ENCODE results near the gene MOV10.
"Not testable (repeated sequence)": the region's sequence is repeated elsewhere in the genome, so short reads cannot be mapped to it uniquely, and the experiment has no call there.

Gene MOV10

DNA sequence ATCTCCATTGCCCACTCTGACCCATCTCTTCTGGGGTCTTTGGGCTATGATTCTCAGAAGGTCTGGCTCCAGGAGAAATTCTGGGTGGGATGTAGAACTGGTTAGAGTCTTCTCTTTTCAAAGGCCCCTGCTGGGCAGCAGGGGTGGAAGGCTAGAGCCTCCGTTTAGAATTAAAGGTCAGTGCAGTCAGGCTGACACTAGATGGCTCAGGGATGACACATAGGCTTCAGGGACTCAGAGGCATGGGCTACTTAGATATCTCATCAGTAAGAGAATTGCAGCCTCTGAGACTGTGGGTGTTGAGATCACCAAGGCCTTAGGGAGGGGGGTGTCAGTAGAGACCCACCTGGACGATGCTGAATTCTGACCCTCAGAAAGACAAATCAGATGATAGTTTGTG lies 53.3 kb downstream of the MOV10 start:
- Histone ChIP-seq H3K4me3 (no peak overlapping the region), H3K27ac (no peak overlapping the region)
- TF ChIP-seq CTCF (IDR thresholded peaks at IDR 0.05) = no peak
- DNase-seq (ENCODE audit: low spot score) = no peak

DNA sequence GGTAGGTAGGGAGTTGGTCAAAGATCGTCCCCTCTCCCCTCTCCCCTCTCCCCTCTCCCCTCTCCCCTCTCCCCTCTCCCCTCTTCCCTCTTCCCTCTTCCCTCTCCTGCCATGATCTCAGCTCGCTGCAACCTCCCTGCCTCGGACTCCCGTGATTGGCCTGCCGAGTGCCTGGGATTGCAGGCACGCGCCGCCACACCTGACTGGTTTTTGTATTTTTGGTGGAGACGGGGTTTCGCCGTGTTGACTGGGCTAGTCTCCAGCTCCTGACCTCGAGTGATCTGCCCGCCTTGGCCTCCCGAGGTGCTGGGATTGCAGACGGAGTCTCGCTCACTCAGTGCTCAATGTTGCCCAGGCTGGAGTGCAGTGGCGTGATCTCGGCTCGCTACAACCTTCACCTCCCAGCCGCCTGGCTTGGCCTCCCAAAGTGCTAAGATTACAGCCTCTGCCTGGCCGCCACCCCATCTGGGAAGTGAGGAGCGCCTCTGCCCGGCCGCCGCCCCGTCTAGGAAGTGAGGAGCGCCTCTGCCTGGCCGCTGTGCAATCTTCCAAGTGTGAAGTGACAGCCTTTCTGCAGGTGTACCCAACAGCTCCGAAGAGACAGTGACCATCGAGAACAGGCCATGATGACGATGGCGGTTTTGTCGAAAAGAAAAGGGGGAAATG lies 54.0 kb downstream of the MOV10 start:
- not testable (repeated sequence) for H3K27ac ChIP-seq; DNase-seq (ENCODE audit: low spot score); H3K4me3 ChIP-seq

GRCh38 chr1:112729011-112729410 lies 54.6 kb downstream of the MOV10 start:
- not testable (repeated sequence) for H3K27ac ChIP-seq; DNase-seq (ENCODE audit: low spot score); H3K4me3 ChIP-seq

- no peak for TF ChIP-seq CTCF (IDR thresholded peaks at IDR 0.05)
- Histone ChIP-seq H3K4me3 (no peak overlapping the region), H3K27ac (no peak overlapping the region)
- DNase-seq (ENCODE audit: low spot score) = no peak
These were observed 55.5 kb downstream of the MOV10 start for GRCh38 chr1:112729909-112730308.

GRCh38 chr1:112731451-112731850 lies 57.0 kb downstream of the MOV10 start:
- no peak for DNase-seq (ENCODE audit: low spot score)
- no peak overlapping the region for H3K4me3 ChIP-seq
- TF ChIP-seq CTCF (IDR thresholded peaks at IDR 0.05) = no peak
- no peak overlapping the region for H3K27ac ChIP-seq

GRCh38 chr1:112735752-112736151 lies 61.3 kb downstream of the MOV10 start:
- H3K27ac ChIP-seq = no peak overlapping the region
- H3K4me3 ChIP-seq = no peak overlapping the region
- DNase-seq (ENCODE audit: low spot score) = no peak
- no peak for TF ChIP-seq CTCF (IDR thresholded peaks at IDR 0.05)

DNA sequence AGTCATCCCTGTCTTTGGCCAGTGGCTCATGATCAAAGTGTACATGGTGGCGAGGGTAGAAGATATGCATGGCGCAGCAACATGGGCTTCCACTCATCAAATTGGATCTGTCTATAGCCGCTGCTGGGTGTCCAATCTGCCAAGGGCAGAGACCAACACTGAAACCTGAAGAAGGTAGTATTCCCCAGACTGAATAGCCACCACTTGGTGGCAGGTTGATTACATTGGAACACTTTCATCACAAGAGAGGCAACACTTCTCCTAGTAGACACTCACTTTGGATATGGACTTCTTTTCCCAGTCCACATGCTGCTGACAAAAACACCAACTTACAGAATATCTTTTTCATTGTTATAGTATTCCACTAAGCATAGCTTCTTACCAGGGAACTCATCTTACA lies 63.1 kb downstream of the MOV10 start:
- no peak for TF ChIP-seq CTCF (IDR thresholded peaks at IDR 0.05)
- H3K4me3 ChIP-seq = no peak overlapping the region
- H3K27ac ChIP-seq = no peak overlapping the region
- DNase-seq (ENCODE audit: low spot score) = no peak

GRCh38 chr1:112743174-112744008 lies 68.9 kb downstream of the MOV10 start:
- DNase-seq (ENCODE audit: low spot score) = no peak
- no peak for TF ChIP-seq CTCF (IDR thresholded peaks at IDR 0.05)
- Histone ChIP-seq H3K27ac (no peak overlapping the region), H3K4me3 (peak overlapping the region; percentile 60)

Data from coronary artery (tissue), 2 donors.